Uterine smooth muscle cell (primary cell): ENCODE results near the gene RNF7. TPM values are rescaled to one million over a fixed set of nuclear protein-coding genes. Genes with fewer than 3 reads are reported as not detected.

Experiments used
- total RNA-seq: library from RNA; depleted of rRNA; stranded (reverse); fragments of >200 nt; gene quantifications from 2 replicates; pipeline ENCODE4 v1.2.3, GENCODE V29; 2014

RNF7 gene
- total RNA-seq, result 49.5 and 52.2 TPM in 2 replicates

DNA sequence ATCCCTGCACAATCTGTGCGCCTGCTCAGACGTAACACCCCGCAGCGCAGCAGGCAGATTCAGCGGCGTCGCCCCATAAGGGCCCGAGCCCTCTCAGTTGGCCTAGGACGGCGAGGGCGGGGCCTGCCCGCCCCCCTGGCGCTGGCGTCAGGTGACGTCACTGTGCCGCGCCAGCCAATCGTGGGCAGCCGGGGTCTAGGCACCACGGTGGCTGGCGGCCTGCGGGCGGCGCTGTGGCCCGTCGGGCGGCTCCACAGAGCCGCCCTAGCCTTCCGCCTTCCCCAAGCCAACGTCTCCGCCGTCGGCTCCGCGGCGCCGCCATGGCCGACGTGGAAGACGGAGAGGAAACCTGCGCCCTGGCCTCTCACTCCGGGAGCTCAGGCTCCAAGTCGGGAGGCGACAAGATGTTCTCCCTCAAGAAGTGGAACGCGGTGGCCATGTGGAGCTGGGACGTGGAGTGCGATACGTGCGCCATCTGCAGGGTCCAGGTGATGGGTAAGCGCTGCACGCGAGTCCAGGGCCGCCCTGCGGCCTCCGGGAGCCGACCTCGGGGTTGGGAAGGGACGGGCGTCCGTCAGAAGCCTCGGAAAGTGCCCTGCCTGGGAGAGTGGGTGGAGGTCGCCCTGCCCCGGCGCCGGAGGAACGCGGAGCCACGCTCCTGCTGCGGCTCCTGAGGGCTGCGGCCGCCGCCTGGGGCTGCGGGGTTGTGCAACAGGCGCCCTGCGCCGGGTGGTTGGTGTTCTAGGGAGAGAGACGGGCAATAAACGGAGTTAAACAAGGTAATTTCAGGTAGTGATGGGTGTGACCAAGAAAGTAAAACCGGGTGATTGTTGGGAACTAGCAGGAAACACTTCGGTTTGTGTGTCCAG, at the start of gene RNF7:
TSS of gene RNF7 (plus strand) at position 277 of the 869 bp plus-strand sequence. CDS start at position 321, 44 bp downstream.

GRCh38 chr3:141763088-141763750, 25.1 kb downstream of the RNF7 start, which contains the start of gene GRK7:
TSS of gene GRK7 (plus strand) at chr3:141763408. CDS start at chr3:141778285, 14,877 bp downstream.

Other genes with a start within 250 kb of the RNF7 start
- gene GRK7, start 25.1 kb downstream of the RNF7 start, total RNA-seq, result under 0.01 TPM in 1 of 2 replicates, not detected in the other
- gene ATP1B3, start 138.3 kb downstream of the RNF7 start, total RNA-seq, result 52.6 and 86.4 TPM in 2 replicates